SK-N-SH (cell line): ENCODE measurements around the gene BCAP31. TPM values are rescaled to one million over a fixed set of nuclear protein-coding genes. Genes with fewer than 3 reads are reported as not detected.

Experiments
- CTCF ChIA-PET: fragments of 300-600, 350-600 bp; formaldehyde crosslinking; extraction: SDS; loops from one replicate; lab custom pipeline; 2021; lab: Yijun Ruan, JAX
- POLR2A ChIA-PET: fragments of 350-600 bp; sonication (Branson Sonifier 250); formaldehyde crosslinking; extraction: SDS; loops from one replicate; lab custom pipeline; 2020; ENCODE audit warnings: antibody characterized with exemption, inconsistent platforms; lab: Yijun Ruan, JAX
- DNase-seq: peaks from one replicate; pipeline ENCODE4 v3.0.0; 2012
- H2AFZ ChIP-seq: fragments of 200-600 bp; sonication (generic); 2 replicates; pipeline ENCODE4 v1.8.1; 2016; ENCODE audit warnings: antibody characterized with exemption, mild to moderate bottlenecking, low read depth
- H3F3A ChIP-seq: fragments of 200-600 bp; sonication (generic); replicated peaks from 2 replicates; pipeline ENCODE3; 2016; ENCODE audit warnings: antibody characterized with exemption, mild to moderate bottlenecking; ENCODE audit not compliant: insufficient read depth
- H3K27ac ChIP-seq, 2 experiments: fragments of 200-500 bp in 1 of 2; fragments of 200-600 bp in 1 of 2; sonication (Bioruptor generic) in 1 of 2; sonication (generic), shearing (Covaris generic) in 1 of 2; 2 replicates each; pipeline versions ENCODE4 v1.5.1 to v1.6.1; 2014 to 2016; ENCODE audit warnings: low read depth in 2 of 2, inconsistent platforms in 1 of 2, low read length in 1 of 2, mild to moderate bottlenecking in 1 of 2, mixed read lengths in 1 of 2
- H3K27me3 ChIP-seq: fragments of 200-600 bp; sonication (generic), shearing (Covaris generic); 2 replicates; pipeline ENCODE4 v1.6.1; 2016; ENCODE audit warnings: mixed run types; ENCODE audit not compliant: insufficient read depth
- H3K36me3 ChIP-seq, 2 experiments: fragments of 200-500 bp in 1 of 2; fragments of 200-600 bp in 1 of 2; sonication (Bioruptor generic) in 1 of 2; sonication (generic) in 1 of 2; replicated peaks in 1 of 2; 2 replicates each; pipeline versions ENCODE3 to v1.5.1; 2014 to 2016; ENCODE audit warnings: low read length in 1 of 2, mild to moderate bottlenecking in 1 of 2; ENCODE audit not compliant: insufficient read depth in 2 of 2, control insufficient read depth in 1 of 2
- H3K4me1 ChIP-seq, 2 experiments: fragments of 200-500 bp in 1 of 2; fragments of 200-600 bp in 1 of 2; sonication (Bioruptor generic) in 1 of 2; sonication (generic), shearing (Covaris generic) in 1 of 2; 2 replicates each; pipeline versions ENCODE4 v1.5.1 to v1.6.1; 2014 to 2016; ENCODE audit warnings: low read depth in 1 of 2, low read length in 1 of 2, mixed run types in 1 of 2; ENCODE audit not compliant: insufficient read depth in 2 of 2, control insufficient read depth in 1 of 2
- H3K4me2 ChIP-seq: fragments of 200-600 bp; sonication (generic), shearing (Covaris generic); 2 replicates; pipeline ENCODE4 v1.6.1; 2017; ENCODE audit warnings: mixed run types
- H3K4me3 ChIP-seq, 2 experiments: fragments of 200-500 bp in 1 of 2; fragments of 200-600 bp in 1 of 2; sonication (Bioruptor generic) in 1 of 2; sonication (generic), shearing (Covaris generic) in 1 of 2; 2 replicates each; pipeline versions ENCODE4 v1.5.1 to v1.8.1; 2014 to 2016; ENCODE audit warnings: low read depth in 2 of 2, inconsistent platforms in 1 of 2, low read length in 1 of 2, mild to moderate bottlenecking in 1 of 2, mixed read lengths in 1 of 2, moderate library complexity in 1 of 2
- H3K79me2 ChIP-seq: fragments of 200-600 bp; sonication (generic); 2 replicates; pipeline ENCODE4 v1.8.1; 2017; ENCODE audit warnings: mild to moderate bottlenecking; ENCODE audit not compliant: insufficient read depth
- H3K9ac ChIP-seq: fragments of 200-600 bp; sonication (generic); 2 replicates; pipeline ENCODE4 v1.6.1; 2017; ENCODE audit warnings: mixed run types
- H3K9me2 ChIP-seq: fragments of 200-600 bp; sonication (generic); 2 replicates; pipeline ENCODE4 v1.6.1; 2017; ENCODE audit warnings: mixed run types
- H3K9me3 ChIP-seq: fragments of 200-600 bp; sonication (generic); 2 replicates; pipeline ENCODE4 v1.6.1; 2017; ENCODE audit warnings: mixed run types, mild to moderate bottlenecking, moderate library complexity
- H4K20me1 ChIP-seq: fragments of 200-600 bp; sonication (generic); 2 replicates; pipeline ENCODE4 v1.6.1; 2017; ENCODE audit warnings: mild to moderate bottlenecking, mixed run types; ENCODE audit not compliant: insufficient read depth
- CHD2 ChIP-seq: fragments of 150-350 bp; IDR thresholded peaks from 2 replicates; pipeline ENCODE4 v1.6.1; 2018; ENCODE audit warnings: low read length; ENCODE audit not compliant: partially characterized antibody
- ELF1 ChIP-seq: IDR thresholded peaks from 2 replicates; pipeline ENCODE4 v1.4.0; 2012
- EZH2phosphoT487 ChIP-seq: fragments of 200-600 bp; sonication (generic); IDR thresholded peaks from 2 replicates; pipeline ENCODE4 v1.6.1; 2017; ENCODE audit warnings: low read depth, mixed run types, mild to moderate bottlenecking, antibody characterized with exemption, moderate library complexity, borderline replicate concordance
- FOXM1 ChIP-seq: IDR thresholded peaks from 2 replicates; pipeline ENCODE4 v1.4.0; 2012; ENCODE audit warnings: low read depth, mild to moderate bottlenecking
- GABPA ChIP-seq: IDR thresholded peaks from 2 replicates; pipeline ENCODE4 v1.4.0; 2012; ENCODE audit warnings: low read depth, mild to moderate bottlenecking
- GATA2 ChIP-seq: sonication (generic); formaldehyde crosslinking; IDR thresholded peaks from 2 replicates; pipeline ENCODE4 v1.5.0; 2020; ENCODE audit warnings: mild to moderate bottlenecking, missing genetic modification reagents
- MEF2A ChIP-seq: IDR thresholded peaks from 2 replicates; pipeline ENCODE4 v1.4.0; 2012; ENCODE audit warnings: low read depth, borderline replicate concordance
- SIN3A ChIP-seq: IDR thresholded peaks from 2 replicates; pipeline ENCODE4 v1.6.1; 2012; ENCODE audit warnings: low read depth, mild to moderate bottlenecking, low read length, moderate library complexity, borderline replicate concordance
- TCF12 ChIP-seq: IDR thresholded peaks from 2 replicates; pipeline ENCODE4 v1.4.0; 2012
- YY1 ChIP-seq: IDR thresholded peaks from 2 replicates; pipeline ENCODE4 v1.4.0; 2012; ENCODE audit warnings: low read depth, mild to moderate bottlenecking
- WGBS: methylation state at CpG from one replicate; pipeline ENCODE4 v1.1.6; 2017; ENCODE audit warnings: low lambda C conversion rate; 5-methylcytosine and 5-hydroxymethylcytosine counted together
- polyA plus RNA-seq, 3 experiments: library from polyadenylated mRNA; depleted of rRNA; stranded (reverse); fragments of >200 nt; gene quantifications; 2 replicates each; pipeline ENCODE4 v1.2.3, GENCODE V29; 2012
- TF ChIP-seq, protein P1 (sequence below): IDR thresholded peaks from 2 replicates; pipeline ENCODE4 v1.6.1; 2012; ENCODE audit warnings: mild to moderate bottlenecking, low read depth, low read length, moderate library complexity
- TF ChIP-seq, protein P2 (sequence below): fragments of 200-600 bp; sonication (generic); IDR thresholded peaks from 2 replicates; pipeline ENCODE4 v1.6.1; 2017; ENCODE audit warnings: antibody characterized with exemption, mild to moderate bottlenecking, moderate library complexity
- TF ChIP-seq, protein P3 (sequence below): fragments of 150-350 bp; IDR thresholded peaks from 2 replicates; pipeline ENCODE4 v1.6.1; 2017; ENCODE audit warnings: antibody characterized with exemption, low read length, low read depth, borderline replicate concordance

Gene BCAP31
- polyA plus RNA-seq, 1 of the 3 experiments (the other 2 are of a cell fraction), result 173 TPM

DNA sequence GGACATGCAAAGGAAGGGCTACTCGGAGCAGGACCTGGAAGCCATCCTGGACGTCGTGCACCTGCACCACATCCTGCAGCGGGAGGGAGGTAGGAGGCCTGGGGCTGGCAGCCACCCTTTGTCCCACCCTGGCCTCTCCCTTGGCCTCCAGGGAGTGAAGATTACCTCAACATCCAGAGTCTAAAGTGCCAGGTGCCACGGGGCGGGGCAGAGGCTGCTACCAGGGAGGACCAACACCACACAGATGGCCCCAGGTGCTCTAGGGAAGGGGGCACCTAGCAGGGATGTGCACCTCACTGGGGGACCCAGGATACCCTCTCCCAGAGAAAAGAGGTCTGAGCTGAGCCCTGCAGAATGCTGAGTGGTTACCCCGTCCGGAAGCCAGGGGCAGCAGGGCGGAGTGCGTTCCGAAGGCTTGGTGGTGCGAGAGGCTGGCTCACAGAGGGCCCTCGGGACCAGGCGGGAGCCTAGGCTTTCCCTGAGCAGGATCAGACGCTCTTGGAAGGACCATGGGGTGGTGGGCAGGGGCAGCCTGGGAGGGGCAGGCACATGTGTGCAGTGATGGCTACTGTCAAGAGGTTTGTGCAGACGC lies 16.5 kb upstream of the BCAP31 start (continued):
- TF ChIP-seq, protein P1, sequence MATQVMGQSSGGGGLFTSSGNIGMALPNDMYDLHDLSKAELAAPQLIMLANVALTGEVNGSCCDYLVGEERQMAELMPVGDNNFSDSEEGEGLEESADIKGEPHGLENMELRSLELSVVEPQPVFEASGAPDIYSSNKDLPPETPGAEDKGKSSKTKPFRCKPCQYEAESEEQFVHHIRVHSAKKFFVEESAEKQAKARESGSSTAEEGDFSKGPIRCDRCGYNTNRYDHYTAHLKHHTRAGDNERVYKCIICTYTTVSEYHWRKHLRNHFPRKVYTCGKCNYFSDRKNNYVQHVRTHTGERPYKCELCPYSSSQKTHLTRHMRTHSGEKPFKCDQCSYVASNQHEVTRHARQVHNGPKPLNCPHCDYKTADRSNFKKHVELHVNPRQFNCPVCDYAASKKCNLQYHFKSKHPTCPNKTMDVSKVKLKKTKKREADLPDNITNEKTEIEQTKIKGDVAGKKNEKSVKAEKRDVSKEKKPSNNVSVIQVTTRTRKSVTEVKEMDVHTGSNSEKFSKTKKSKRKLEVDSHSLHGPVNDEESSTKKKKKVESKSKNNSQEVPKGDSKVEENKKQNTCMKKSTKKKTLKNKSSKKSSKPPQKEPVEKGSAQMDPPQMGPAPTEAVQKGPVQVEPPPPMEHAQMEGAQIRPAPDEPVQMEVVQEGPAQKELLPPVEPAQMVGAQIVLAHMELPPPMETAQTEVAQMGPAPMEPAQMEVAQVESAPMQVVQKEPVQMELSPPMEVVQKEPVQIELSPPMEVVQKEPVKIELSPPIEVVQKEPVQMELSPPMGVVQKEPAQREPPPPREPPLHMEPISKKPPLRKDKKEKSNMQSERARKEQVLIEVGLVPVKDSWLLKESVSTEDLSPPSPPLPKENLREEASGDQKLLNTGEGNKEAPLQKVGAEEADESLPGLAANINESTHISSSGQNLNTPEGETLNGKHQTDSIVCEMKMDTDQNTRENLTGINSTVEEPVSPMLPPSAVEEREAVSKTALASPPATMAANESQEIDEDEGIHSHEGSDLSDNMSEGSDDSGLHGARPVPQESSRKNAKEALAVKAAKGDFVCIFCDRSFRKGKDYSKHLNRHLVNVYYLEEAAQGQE, result no peak
- TF ChIP-seq CHD2 (no peak), GABPA (no peak), MEF2A (no peak), TCF12 (no peak), ELF1 (no peak), YY1 (no peak)

DNA sequence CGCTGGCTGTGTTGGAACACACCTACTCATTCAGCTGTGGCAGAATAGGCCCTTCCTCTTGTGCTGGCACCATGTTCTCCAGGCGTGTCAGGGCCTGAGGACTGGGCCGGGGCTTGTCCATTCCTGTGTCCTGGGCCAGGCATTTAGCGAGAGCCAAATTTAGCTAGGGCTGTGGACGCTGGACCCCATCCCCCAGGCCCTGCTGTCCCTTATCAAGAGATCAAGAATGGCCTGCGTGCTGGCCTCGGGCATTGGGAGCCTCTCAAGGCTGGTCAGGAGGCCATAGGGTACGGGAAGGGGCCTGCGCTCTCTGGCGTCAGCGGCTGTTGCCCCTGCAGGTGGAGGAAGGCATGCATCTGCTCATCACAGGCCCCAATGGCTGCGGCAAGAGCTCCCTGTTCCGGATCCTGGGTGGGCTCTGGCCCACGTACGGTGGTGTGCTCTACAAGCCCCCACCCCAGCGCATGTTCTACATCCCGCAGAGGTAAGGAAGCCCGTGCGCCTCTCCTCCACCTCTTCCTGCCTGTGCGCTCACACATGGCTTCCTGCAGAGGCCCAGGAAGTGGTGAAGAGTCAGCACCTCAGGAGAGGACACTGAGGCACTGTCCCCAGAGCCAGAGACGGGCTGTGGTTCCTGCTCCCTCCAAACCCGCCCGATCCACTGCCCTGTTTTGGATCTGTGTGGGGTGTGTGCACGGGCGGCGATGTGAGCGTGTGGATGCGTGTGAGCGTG lies 15.7 kb upstream of the BCAP31 start:
- H3K9ac ChIP-seq, result no peak overlapping the region
- 33% methylated on average over 3 of the region's 29 CpGs for WGBS
- peaks cover 0 to 4% of the 10 kb centered on the region in 2 experiments for H3K36me3 ChIP-seq
- POLR2A ChIA-PET, result no interaction called here
- H4K20me1 ChIP-seq, result no peaks in the 10 kb centered on the region
- no peak for DNase-seq
- no peaks in the 10 kb centered on the region for H3K9me3 ChIP-seq
- no peak overlapping the region for H2AFZ ChIP-seq
- no peaks in the 10 kb centered on the region for H3K79me2 ChIP-seq
- no peaks in the 10 kb centered on the region; the same call in none of the 2 replicates for H3K27me3 ChIP-seq
- no peak overlapping the region for H3K27ac ChIP-seq
- no peaks in the 10 kb centered on the region for H3F3A ChIP-seq
- TF ChIP-seq GATA2, result no peak
- no peak for TF ChIP-seq CHD2
- TF ChIP-seq, protein P2, sequence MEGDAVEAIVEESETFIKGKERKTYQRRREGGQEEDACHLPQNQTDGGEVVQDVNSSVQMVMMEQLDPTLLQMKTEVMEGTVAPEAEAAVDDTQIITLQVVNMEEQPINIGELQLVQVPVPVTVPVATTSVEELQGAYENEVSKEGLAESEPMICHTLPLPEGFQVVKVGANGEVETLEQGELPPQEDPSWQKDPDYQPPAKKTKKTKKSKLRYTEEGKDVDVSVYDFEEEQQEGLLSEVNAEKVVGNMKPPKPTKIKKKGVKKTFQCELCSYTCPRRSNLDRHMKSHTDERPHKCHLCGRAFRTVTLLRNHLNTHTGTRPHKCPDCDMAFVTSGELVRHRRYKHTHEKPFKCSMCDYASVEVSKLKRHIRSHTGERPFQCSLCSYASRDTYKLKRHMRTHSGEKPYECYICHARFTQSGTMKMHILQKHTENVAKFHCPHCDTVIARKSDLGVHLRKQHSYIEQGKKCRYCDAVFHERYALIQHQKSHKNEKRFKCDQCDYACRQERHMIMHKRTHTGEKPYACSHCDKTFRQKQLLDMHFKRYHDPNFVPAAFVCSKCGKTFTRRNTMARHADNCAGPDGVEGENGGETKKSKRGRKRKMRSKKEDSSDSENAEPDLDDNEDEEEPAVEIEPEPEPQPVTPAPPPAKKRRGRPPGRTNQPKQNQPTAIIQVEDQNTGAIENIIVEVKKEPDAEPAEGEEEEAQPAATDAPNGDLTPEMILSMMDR, result no peak
- TF ChIP-seq, protein P3, sequence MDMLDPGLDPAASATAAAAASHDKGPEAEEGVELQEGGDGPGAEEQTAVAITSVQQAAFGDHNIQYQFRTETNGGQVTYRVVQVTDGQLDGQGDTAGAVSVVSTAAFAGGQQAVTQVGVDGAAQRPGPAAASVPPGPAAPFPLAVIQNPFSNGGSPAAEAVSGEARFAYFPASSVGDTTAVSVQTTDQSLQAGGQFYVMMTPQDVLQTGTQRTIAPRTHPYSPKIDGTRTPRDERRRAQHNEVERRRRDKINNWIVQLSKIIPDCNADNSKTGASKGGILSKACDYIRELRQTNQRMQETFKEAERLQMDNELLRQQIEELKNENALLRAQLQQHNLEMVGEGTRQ, result no peak
- no peak for TF ChIP-seq SIN3A
- no peak for TF ChIP-seq FOXM1
- TF ChIP-seq, protein P1, result no peak
- no peak for TF ChIP-seq EZH2phosphoT487
- no peak for TF ChIP-seq YY1
- CTCF ChIA-PET, result no interaction called here
- no peaks in the 10 kb centered on the region for H3K9me2 ChIP-seq
- no peak overlapping the region for H3K4me2 ChIP-seq
- H3K4me1 ChIP-seq, result peaks cover 0 to 7% of the 10 kb centered on the region in 2 experiments; a peak in 1 of 4 replicates
- no peak overlapping the region for H3K4me3 ChIP-seq
